Testis (tissue), 2 donors: Measurements from ENCODE around the gene ADH1C.

Source experiments
- CTCF ChIP-seq, 3 experiments: fragments of 450-650 bp in 2 of 3; fragments of 200-600 bp in 1 of 3; sonication (generic) in 1 of 3; IDR thresholded peaks; one replicate each; pipeline ENCODE4 v1.5.1; 2016 to 2019; ENCODE audit warnings: antibody characterized with exemption in 3 of 3, mild to moderate bottlenecking in 2 of 3, moderate library complexity in 1 of 3
- POLR2A ChIP-seq: fragments of 450-650 bp; IDR thresholded peaks from one replicate; pipeline ENCODE4 v1.6.1; 2017; ENCODE audit warnings: antibody characterized with exemption, mild to moderate bottlenecking, moderate library complexity

GRCh38 chr4:99362768-99363167 is 10.2 kb upstream of the ADH1C start:
- TF ChIP-seq CTCF (IDR thresholded peaks at IDR 0.05) (no peak), POLR2A (no peak)
